HG03196 (cell line): ENCODE data around the gene NSUN4.
"Not testable (repeated sequence)": the region's sequence is repeated elsewhere in the genome, so short reads cannot be mapped to it uniquely, and the experiment has no call there.

Experiments used
- ATAC-seq: cut with Tn5 transposase; IDR thresholded peaks from one replicate; pipeline ENCODE4 v1.9.1; 2021; ENCODE audit not compliant: unreplicated experiment

The NSUN4 gene

GRCh38 chr1:46364612-46365011 is 24.0 kb downstream of the NSUN4 start:
- ATAC-seq, result no peak

- not testable (repeated sequence) for ATAC-seq
Observed at GRCh38 chr1:46365796-46366195, 25.2 kb downstream of the NSUN4 start.

- no peak for ATAC-seq
Observed at GRCh38 chr1:46367072-46367471, 26.5 kb downstream of the NSUN4 start.

- not testable (repeated sequence) for ATAC-seq
Observed at GRCh38 chr1:46367701-46368100, 27.1 kb downstream of the NSUN4 start.

- ATAC-seq, result no peak
Observed at GRCh38 chr1:46368791-46369190, 28.2 kb downstream of the NSUN4 start.

GRCh38 chr1:46369542-46370213 is 29.1 kb downstream of the NSUN4 start:
- no peak for ATAC-seq

- ATAC-seq, result peak; percentile 68
Observed at GRCh38 chr1:46370214-46370633, 29.6 kb downstream of the NSUN4 start.

- no peak for ATAC-seq
Observed at GRCh38 chr1:46372431-46372830, 31.8 kb downstream of the NSUN4 start.

GRCh38 chr1:46379996-46380395 is 39.4 kb downstream of the NSUN4 start:
- no peak for ATAC-seq

GRCh38 chr1:46380508-46380907 is 39.9 kb downstream of the NSUN4 start:
- no peak for ATAC-seq

- no peak for ATAC-seq
Observed at GRCh38 chr1:46393510-46393909, 52.9 kb downstream of the NSUN4 start.

GRCh38 chr1:46394108-46394871 is 53.7 kb downstream of the NSUN4 start, which contains the start of gene FAAH:
FAAH (plus strand) TSS chr1:46394317; CDS start chr1:46394349, 32 bp downstream.
- no peak for ATAC-seq

- ATAC-seq, result no peak
Observed at GRCh38 chr1:46394872-46395465, 54.4 kb downstream of the NSUN4 start.

- ATAC-seq, result no peak
Observed at GRCh38 chr1:46396441-46397398, 56.1 kb downstream of the NSUN4 start.

- no peak for ATAC-seq
Observed at GRCh38 chr1:46399307-46399706, 58.7 kb downstream of the NSUN4 start.

- ATAC-seq, result no peak
Observed at GRCh38 chr1:46400421-46400820, 59.8 kb downstream of the NSUN4 start.

- no peak for ATAC-seq
Observed at GRCh38 chr1:46401154-46401913, 60.7 kb downstream of the NSUN4 start.

- no peak for ATAC-seq
Observed at GRCh38 chr1:46401964-46402626, 61.5 kb downstream of the NSUN4 start.

- ATAC-seq, result no peak
Observed at GRCh38 chr1:46403916-46404315, 63.3 kb downstream of the NSUN4 start.
